ENCODE results near the gene DISC1. TPM values are rescaled to one million over a fixed set of nuclear protein-coding genes. Genes with fewer than 3 reads are reported as not detected.

Gene DISC1
- total and polyA plus RNA-seq, 8 donors = 0.42 to 6.6 (median 1.5) TPM

DNA sequence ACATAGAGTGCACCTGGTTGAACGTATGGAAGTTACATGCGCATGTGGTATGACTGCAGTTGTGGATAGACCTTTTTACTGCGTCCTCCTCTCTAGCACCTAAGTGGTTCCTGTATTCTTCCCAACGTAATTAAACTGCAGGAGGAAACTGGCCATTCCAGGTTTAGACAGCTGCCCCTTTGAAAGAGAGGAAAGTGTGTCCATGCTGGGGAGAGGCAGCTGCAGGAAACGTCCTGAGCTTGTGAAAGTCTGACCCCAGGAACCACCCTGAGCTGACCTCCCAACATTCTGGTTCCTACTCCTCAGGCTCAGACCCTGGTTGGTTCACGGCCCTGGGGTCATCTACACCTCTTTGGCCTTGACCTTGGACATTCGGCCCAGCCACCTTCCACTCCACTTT is 309.3 kb downstream of the DISC1 start:
- H3K9me3 ChIP-seq = no peaks in the 10 kb centered on the region
- TF ChIP-seq, protein P1, sequence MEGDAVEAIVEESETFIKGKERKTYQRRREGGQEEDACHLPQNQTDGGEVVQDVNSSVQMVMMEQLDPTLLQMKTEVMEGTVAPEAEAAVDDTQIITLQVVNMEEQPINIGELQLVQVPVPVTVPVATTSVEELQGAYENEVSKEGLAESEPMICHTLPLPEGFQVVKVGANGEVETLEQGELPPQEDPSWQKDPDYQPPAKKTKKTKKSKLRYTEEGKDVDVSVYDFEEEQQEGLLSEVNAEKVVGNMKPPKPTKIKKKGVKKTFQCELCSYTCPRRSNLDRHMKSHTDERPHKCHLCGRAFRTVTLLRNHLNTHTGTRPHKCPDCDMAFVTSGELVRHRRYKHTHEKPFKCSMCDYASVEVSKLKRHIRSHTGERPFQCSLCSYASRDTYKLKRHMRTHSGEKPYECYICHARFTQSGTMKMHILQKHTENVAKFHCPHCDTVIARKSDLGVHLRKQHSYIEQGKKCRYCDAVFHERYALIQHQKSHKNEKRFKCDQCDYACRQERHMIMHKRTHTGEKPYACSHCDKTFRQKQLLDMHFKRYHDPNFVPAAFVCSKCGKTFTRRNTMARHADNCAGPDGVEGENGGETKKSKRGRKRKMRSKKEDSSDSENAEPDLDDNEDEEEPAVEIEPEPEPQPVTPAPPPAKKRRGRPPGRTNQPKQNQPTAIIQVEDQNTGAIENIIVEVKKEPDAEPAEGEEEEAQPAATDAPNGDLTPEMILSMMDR (IDR thresholded peaks at IDR 0.05) = no peak
- H3K27ac ChIP-seq = no peak overlapping the region
- H3K4me3 ChIP-seq = no peak overlapping the region
- intact Hi-C loops (cut with DNase I) = no loop called here
- H3K36me3 ChIP-seq = no peaks in the 10 kb centered on the region
- DNase-seq (no peak), ATAC-seq (no peak), FAIRE-seq (no peak)
- H3K27me3 ChIP-seq = peaks cover 0 to 13% (median 2%) of the 10 kb centered on the region in 4 donors
- WGBS, 2 donors = 58 to 71% methylated on average over 7 of the region's 7 CpGs
- H3K4me1 ChIP-seq = peaks cover 5 to 10% (median 6%) of the 10 kb centered on the region in 3 donors

DNA sequence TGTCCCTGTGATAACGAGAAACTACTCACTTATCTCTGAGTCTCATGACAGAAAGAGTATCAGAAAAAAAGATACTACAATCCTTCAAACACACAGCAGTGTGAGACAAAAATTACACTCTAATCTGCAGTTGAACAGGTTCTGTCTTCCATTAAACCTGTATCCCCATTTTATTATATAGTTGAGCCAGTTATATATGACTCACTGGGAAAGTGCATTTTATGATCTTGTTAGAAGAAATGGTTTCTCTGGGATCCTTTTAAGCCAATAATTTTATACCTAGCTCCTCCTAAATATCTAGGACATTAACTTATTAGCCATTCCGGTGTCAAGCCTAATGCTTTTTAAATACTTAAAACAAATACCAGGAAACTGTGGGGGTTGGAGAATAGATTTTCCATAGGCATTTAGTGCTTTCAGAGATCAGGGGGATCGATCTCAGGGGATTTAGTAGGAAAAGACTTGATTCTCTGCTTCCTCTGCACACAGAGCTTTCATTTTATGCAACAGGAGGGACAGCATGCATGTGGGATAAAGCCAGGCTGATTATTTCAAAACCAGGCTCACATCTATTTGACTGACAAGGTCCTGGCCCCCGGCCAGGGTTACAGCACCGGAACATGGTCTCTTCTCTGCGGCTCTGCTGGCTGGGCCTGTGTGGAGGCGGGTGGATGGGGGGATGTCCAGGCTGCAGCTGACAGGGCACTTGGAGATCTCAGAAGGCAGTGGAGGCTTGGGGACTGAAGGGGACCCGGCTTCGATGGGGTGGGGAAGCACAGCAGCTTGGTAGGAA is 310.6 kb downstream of the DISC1 start:
- no peaks in the 10 kb centered on the region for H3K36me3 ChIP-seq
- peak in 2 of 4 donors; percentile 23 to 44 for ATAC-seq
- FAIRE-seq = no peak
- peak in 3 of 6 donors; percentile 4 to 38 (median 32) for DNase-seq
- peaks cover 0 to 7% (median 2%) of the 10 kb centered on the region in 4 donors for H3K27me3 ChIP-seq
- TF ChIP-seq, protein P1 (IDR thresholded peaks at IDR 0.05) = no peak
- intact Hi-C loops (cut with DNase I) = no loop called here
- no peak overlapping the region for H3K27ac ChIP-seq
- H3K4me1 ChIP-seq = peaks cover 5 to 10% (median 6%) of the 10 kb centered on the region in 3 donors
- 20 to 22% methylated on average over 9 of the region's 9 CpGs for whole genome bisulfite sequencing, 2 donors
- H3K4me3 ChIP-seq = no peak overlapping the region
- no peaks in the 10 kb centered on the region for H3K9me3 ChIP-seq

- no peak for FAIRE-seq
- intact Hi-C loops (cut with DNase I) = no loop called here
- H3K36me3 ChIP-seq = no peaks in the 10 kb centered on the region
- no peak for DNase-seq
- 95 to 97% methylated on average over 2 of the region's 2 CpGs for WGBS, 2 donors
- peaks cover 5 to 10% (median 6%) of the 10 kb centered on the region in 3 donors for H3K4me1 ChIP-seq
- H3K9me3 ChIP-seq = no peaks in the 10 kb centered on the region
- TF ChIP-seq, protein P1 (IDR thresholded peaks at IDR 0.05) = no peak
- no peak for ATAC-seq
- no peak overlapping the region for H3K4me3 ChIP-seq
- H3K27ac ChIP-seq = no peak overlapping the region
- H3K27me3 ChIP-seq = peaks cover 0 to 6% (median 0%) of the 10 kb centered on the region in 4 donors
Observed at GRCh38 chr1:231938211-231938610, 311.6 kb downstream of the DISC1 start.

GRCh38 chr1:231938711-231939110 is 312.1 kb downstream of the DISC1 start:
- DNase-seq (no peak), ATAC-seq (no peak), FAIRE-seq (no peak)
- peaks cover 5 to 10% (median 6%) of the 10 kb centered on the region in 3 donors for H3K4me1 ChIP-seq
- H3K27ac ChIP-seq = no peak overlapping the region
- no peak overlapping the region for H3K4me3 ChIP-seq
- no peaks in the 10 kb centered on the region for H3K9me3 ChIP-seq
- WGBS, 2 donors = 75 to 80% methylated on average over 6 of the region's 6 CpGs
- TF ChIP-seq, protein P1 (IDR thresholded peaks at IDR 0.05) = no peak
- peaks cover 0 to 6% (median 0%) of the 10 kb centered on the region in 4 donors for H3K27me3 ChIP-seq
- H3K36me3 ChIP-seq = no peaks in the 10 kb centered on the region
- intact Hi-C loops (cut with DNase I) = no loop called here

GRCh38 chr1:231939118-231939517 is 312.5 kb downstream of the DISC1 start:
- DNase-seq (no peak), ATAC-seq (no peak), FAIRE-seq (no peak)
- 82 to 91% methylated on average over 4 of the region's 4 CpGs for WGBS, 2 donors
- Histone ChIP-seq H3K9me3 (no peaks in the 10 kb centered on the region), H3K27me3 (peaks cover 0 to 6% (median 0%) of the 10 kb centered on the region in 4 donors), H3K4me1 (peaks cover 5 to 10% (median 6%) of the 10 kb centered on the region in 3 donors), H3K27ac (no peak overlapping the region), H3K36me3 (no peaks in the 10 kb centered on the region), H3K4me3 (no peak overlapping the region)
- intact Hi-C loops (cut with DNase I) = no loop called here
- TF ChIP-seq, protein P1 (IDR thresholded peaks at IDR 0.05) = no peak
